SW480 (cell line): ENCODE results near the gene EME1.
A peak's percentile ranks its signal among the peaks of the same experiment; 100 is the strongest.
"Not testable (repeated sequence)": the region's sequence is repeated elsewhere in the genome, so short reads cannot be mapped to it uniquely, and the experiment has no call there.

ENCODE experiments used
- DNase-seq: peaks from one replicate; pipeline ENCODE4 v3.0.0-alpha.2; 2016; ENCODE audit warnings: low spot score

EME1 gene

DNA sequence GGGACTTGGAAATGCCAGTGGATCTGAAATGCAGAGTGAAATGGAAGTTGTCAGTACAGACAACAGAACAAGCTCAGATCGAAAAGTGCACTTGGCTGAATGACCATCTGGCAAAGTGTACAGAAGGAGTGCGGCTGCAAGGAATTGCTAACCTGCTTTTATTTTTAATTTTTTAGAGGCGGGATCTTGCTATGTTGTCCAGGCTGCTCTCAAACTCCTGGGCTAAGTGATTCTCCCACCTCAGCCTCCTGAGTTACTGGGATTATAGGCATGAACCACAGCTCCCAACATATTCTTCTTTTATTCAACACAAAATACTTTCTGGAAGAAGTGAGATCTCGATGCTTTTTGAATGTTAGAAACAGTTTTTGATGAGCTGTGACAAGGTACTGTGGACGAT lies 20.7 kb downstream of the EME1 start:
- DNase-seq, result no peak

DNA sequence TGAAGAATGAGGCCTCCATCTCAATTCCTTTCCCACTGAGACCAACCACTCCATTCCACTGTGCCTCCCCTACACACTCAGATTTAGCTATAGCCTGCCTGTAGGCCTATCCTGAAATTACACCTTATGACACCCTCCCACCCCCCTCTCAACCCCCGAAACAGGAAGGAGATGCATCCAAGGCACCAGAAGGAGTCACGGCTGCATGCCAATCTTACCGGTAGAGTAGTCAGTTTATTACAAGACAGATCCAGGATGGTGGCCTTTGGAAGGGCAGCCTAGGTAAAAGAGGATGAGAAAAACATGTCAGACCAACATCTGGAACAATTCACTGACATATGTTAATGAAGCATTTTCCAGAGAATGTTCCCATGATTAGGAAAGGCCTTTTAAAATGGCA lies 21.7 kb downstream of the EME1 start:
- no peak for DNase-seq

- DNase-seq, result peak; percentile 29
These were observed 23.5 kb downstream of the EME1 start for GRCh38 chr17:50396261-50397110.

GRCh38 chr17:50397111-50397918 lies 24.3 kb downstream of the EME1 start, which contains the start of gene LRRC59:
Gene LRRC59 (minus strand): TSS chr17:50397523. CDS start chr17:50397317, 206 bp downstream.
- peak; percentile 78 for DNase-seq

- DNase-seq, result no peak
These were observed 24.9 kb downstream of the EME1 start for GRCh38 chr17:50397919-50398285.

DNA sequence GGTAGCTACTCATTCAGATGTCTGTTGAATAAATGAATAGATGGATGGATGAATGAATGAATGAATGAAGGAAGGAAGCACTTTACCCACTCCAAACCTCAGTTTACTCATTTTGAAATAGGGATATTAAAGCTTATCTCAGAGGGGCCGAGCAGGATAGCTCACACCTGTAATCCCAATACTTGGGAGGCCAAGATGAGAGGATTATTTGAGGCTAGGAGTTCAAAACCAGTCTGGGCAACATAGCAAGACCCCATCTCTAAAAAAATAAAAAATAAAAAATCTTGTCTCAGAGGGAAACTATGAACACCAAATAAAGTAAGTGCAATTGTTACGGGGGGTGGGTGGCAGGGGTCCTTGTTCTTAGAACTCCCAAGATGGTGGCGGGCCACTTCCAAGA lies 25.6 kb downstream of the EME1 start:
- not testable (repeated sequence) for DNase-seq

- DNase-seq, result not testable (repeated sequence)
These were observed 26.6 kb downstream of the EME1 start for GRCh38 chr17:50399591-50399990.

- not testable (repeated sequence) for DNase-seq
These were observed 32.3 kb downstream of the EME1 start for GRCh38 chr17:50405351-50405750.

GRCh38 chr17:50406578-50406977 lies 33.5 kb downstream of the EME1 start:
- no peak for DNase-seq

- DNase-seq, result no peak
These were observed 34.9 kb downstream of the EME1 start for GRCh38 chr17:50407921-50408320.

GRCh38 chr17:50412188-50412732 lies 39.2 kb downstream of the EME1 start:
- no peak for DNase-seq

DNA sequence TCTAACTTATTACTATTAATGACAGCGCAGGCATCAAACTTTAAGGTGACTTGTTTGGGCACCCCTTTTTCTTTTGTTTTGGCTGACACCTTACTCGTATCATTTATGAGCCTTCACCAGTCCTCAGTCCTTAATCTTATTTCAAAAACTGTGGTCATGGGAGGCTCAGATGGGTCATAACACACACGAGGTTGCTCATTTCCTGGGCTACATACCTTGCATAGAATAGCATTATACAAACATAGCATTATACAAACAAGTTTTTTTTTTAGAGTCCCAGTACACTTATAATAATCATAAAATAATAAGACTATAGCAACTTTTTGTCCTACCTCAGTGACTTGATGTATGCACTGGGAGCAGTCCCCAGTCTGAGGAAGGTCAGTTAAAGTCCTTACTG lies 41.8 kb downstream of the EME1 start:
- DNase-seq, result no peak

DNA sequence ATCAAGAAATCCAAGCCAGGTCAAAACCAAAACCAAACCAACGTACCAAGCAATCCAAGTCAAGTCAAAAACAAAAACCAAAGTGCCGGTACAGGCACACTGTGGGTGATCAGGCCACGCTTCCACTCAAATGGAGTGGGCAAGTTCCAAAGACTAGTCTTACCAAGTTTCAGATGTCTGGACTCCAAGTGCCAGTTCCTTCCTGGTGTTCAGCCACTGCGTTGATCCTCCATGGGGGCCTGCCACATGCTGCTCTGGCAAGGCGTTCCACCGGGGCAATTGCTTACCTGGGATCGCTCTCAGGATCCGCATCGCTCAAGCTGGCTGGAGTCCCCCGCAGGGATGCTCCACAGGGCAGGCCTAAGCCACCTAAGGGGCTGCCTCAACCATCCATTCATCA lies 46.5 kb downstream of the EME1 start:
- not testable (repeated sequence) for DNase-seq

- no peak for DNase-seq
These were observed 47.5 kb downstream of the EME1 start for GRCh38 chr17:50420419-50421112.

- DNase-seq, result no peak
These were observed 48.5 kb downstream of the EME1 start for GRCh38 chr17:50421308-50422051.

DNA sequence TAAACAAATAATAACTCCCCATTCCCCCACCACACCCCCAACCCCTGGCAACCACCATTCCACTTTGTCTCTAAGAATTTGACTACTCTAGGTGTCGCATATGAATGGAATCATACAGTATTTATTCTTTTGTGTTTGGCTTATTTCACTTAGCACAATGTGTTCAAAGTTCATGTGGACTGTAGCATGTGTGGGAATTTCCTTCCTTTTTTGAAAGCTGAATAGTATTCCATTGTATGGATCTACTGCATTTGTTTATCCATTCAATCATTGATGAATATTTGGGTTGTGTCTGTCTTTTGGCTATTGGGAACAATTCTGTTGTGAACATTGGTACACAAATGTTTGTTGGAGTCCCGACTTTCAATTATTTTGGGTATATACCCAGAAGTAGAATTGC lies 49.7 kb downstream of the EME1 start:
- DNase-seq, result no peak

GRCh38 chr17:50423553-50424159 lies 50.6 kb downstream of the EME1 start:
- peak; percentile 51 for DNase-seq

DNA sequence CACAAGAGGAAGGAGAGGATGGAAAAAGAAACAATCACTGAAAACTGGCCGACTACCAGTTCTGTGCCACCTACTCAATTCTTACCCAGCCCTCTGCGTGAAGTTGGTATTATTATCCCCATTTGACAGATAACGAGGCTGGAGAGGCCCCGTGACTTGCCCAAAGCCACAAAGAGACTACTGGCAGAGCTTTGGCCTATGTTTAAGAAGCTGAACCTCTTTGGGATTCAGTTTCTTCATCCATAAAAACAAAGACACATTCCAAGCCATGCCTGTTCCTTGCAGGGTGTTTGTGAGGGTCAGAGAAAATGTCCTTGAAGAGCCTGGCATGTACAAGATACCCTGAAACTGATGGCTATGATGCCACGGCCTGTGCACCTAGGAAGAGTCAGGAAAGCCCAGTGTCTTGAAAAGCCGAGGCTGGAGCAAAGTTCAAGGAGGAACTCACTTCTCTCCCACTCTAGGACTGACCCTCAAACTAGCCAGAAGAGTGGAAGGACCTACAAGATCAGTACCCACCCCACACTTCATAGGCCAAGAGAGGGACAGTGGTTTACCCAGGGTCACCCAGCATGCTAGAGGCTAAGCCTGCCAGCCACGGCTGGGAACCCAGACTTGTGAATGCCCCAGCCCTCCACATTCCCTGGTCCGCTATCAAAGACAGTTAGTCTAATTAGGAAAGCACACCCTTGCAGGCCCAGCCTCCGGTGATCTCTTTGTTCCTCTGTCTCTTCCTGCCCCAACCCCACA lies 51.4 kb downstream of the EME1 start:
- no peak for DNase-seq

DNA sequence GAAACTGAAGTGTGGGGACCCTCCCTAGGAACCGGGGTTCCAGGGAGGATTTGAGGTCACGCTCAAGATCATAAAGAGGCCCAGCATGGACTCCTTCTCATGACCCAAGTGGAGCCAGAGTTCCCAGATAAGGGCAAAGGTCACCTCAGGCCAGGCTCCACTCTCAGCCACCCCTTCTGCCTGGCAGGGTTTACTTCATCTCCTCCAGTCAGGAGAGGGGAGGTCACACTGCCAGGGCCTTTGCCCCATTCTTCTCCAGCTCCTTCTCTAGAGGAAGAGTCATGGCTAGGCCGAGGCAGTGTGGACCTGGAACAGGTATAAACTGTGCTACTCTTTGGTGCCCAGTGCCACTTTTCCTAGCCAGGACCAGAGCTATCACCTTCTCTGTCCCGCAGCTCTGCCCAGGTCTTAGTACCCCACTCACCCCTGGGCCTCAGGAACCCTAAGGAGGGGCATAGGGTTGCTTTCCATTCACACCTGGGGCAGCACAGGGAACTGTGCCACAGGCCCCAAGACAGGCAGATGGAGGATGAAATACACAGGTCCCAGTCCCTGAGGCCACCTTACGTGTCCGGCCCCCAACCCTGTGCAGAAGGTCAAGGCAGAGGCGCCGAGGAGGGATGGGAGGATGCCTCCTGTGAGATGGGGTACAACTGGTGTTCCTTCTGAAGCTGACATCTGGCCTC lies 52.1 kb downstream of the EME1 start:
- DNase-seq, result no peak
